ENCODE results near the gene PRRG2.

DNA sequence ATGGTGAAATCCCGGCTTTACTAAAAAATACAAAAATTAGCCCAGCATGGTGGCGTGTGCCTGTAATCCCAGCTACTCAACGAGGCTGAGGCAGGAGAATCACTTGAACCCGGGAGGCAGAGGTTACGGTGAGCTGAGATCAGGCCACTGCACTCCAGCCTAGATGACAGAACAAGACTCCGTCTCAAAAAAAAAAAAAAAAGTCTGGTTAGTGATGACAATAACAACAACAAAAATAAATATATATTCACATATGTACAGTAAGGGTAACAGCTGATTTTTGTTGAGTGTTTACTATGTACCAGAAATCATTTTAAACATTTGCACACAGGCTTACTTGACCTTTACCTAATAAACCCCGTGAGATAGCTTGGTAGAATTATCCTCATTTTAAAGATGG, 35.8 kb downstream of the PRRG2 start:
- TF ChIP-seq CTCF (IDR thresholded peaks at IDR 0.05) (no peak), POLR2A (IDR thresholded peaks at IDR 0.05) (no peak), POLR2AphosphoS5 (IDR thresholded peaks at IDR 0.05) (no peak)
